Measurements from ENCODE around the gene ZNF281. TPM values are rescaled to one million over a fixed set of nuclear protein-coding genes. Genes with fewer than 3 reads are reported as not detected.

The ZNF281 gene
- total and polyA plus RNA-seq, 4 donors = 4.9 to 18.4 (median 13.1) TPM

DNA sequence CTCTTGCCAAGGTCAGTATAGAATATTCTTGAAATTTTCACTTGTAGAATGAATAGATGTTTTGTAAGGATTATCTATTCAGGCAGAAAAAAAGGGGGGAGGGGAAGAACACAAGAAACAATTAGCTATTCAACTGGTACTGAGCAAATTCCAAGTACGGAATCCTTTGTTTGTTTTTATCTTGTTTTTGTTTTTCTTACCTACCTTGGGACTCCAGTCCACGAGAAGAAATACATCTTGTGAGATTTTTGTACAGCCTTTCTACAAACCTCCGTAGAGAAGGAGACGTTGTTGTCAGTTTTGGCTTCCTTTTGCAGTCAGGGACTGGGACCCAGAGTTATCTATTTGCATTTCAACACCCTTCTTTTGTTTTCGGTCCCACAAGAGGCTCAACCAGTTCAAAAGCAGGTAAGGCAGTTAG is 36.0 kb downstream of the ZNF281 start:
- no peaks in the 10 kb centered on the region for H3K36me3 ChIP-seq (ENCODE audit: control insufficient read depth in 4 of 4, insufficient read depth in 3 of 4, low read depth in 1 of 4, low read length in 3 of 4)
- H3K4me3 ChIP-seq (ENCODE audit: low read depth in 1 of 3, low read length in 3 of 3) = no peak overlapping the region
- no peaks in the 10 kb centered on the region for H3K27me3 ChIP-seq (ENCODE audit: control insufficient read depth in 4 of 4, insufficient read depth in 4 of 4, low read length in 3 of 4)
- H3K9ac ChIP-seq (ENCODE audit: low read depth in 1 of 2, low read length in 2 of 2) = no peak overlapping the region
- H3K9me3 ChIP-seq (ENCODE audit: control insufficient read depth in 4 of 4, low read length in 3 of 4) = no peaks in the 10 kb centered on the region
- H3K4me1 ChIP-seq (ENCODE audit: control insufficient read depth in 4 of 4, insufficient read depth in 4 of 4, low read length in 3 of 4) = peaks cover 13 to 32% (median 22%) of the 10 kb centered on the region in 4 donors
- H3K27ac ChIP-seq (ENCODE audit: low read depth in 1 of 2, low read length in 2 of 2) = peak overlapping the region in 1 of 2 donors; percentile 5
- no peak for TF ChIP-seq FOXA2 (IDR thresholded peaks at IDR 0.05)
- no peak for TF ChIP-seq HNF4G (IDR thresholded peaks at IDR 0.05)
- TF ChIP-seq RAD21 (IDR thresholded peaks at IDR 0.05) = no peak
- DNase-seq (ENCODE audit: low spot score) = no peak
- 40% methylated on average over 5 of the region's 5 CpGs for WGBS

- Histone ChIP-seq H3K4me1 (ENCODE audit: control insufficient read depth in 4 of 4, insufficient read depth in 4 of 4, low read length in 3 of 4) (peaks cover 12 to 36% (median 23%) of the 10 kb centered on the region in 4 donors), H3K9me3 (ENCODE audit: control insufficient read depth in 4 of 4, low read length in 3 of 4) (no peaks in the 10 kb centered on the region), H3K27ac (ENCODE audit: low read depth in 1 of 2, low read length in 2 of 2) (peak overlapping the region; percentile 84 to 90), H3K36me3 (ENCODE audit: control insufficient read depth in 4 of 4, insufficient read depth in 3 of 4, low read depth in 1 of 4, low read length in 3 of 4) (no peaks in the 10 kb centered on the region), H3K27me3 (ENCODE audit: control insufficient read depth in 4 of 4, insufficient read depth in 4 of 4, low read length in 3 of 4) (no peaks in the 10 kb centered on the region), H3K9ac (ENCODE audit: low read depth in 1 of 2, low read length in 2 of 2) (peak overlapping the region in 1 of 2 donors; percentile 29), H3K4me3 (ENCODE audit: low read depth in 1 of 3, low read length in 3 of 3) (no peak overlapping the region)
- 35% methylated on average over 2 of the region's 2 CpGs for WGBS
- peak; percentile 19 for TF ChIP-seq FOXA2 (IDR thresholded peaks at IDR 0.05)
- TF ChIP-seq RXRA (IDR thresholded peaks at IDR 0.05) = peak in 1 of 2 donors; percentile 29
- TF ChIP-seq HNF4A (conservative IDR thresholded peaks at IDR 0.05) = peak in 1 of 2 donors; percentile 31
- no peak for TF ChIP-seq YY1 (IDR thresholded peaks at IDR 0.05)
- TF ChIP-seq RAD21 (IDR thresholded peaks at IDR 0.05) = peak in 1 of 2 donors; percentile 22
- no peak for TF ChIP-seq FOXA1 (IDR thresholded peaks at IDR 0.05)
- TF ChIP-seq, protein P1, sequence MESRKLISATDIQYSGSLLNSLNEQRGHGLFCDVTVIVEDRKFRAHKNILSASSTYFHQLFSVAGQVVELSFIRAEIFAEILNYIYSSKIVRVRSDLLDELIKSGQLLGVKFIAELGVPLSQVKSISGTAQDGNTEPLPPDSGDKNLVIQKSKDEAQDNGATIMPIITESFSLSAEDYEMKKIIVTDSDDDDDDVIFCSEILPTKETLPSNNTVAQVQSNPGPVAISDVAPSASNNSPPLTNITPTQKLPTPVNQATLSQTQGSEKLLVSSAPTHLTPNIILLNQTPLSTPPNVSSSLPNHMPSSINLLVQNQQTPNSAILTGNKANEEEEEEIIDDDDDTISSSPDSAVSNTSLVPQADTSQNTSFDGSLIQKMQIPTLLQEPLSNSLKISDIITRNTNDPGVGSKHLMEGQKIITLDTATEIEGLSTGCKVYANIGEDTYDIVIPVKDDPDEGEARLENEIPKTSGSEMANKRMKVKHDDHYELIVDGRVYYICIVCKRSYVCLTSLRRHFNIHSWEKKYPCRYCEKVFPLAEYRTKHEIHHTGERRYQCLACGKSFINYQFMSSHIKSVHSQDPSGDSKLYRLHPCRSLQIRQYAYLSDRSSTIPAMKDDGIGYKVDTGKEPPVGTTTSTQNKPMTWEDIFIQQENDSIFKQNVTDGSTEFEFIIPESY (IDR thresholded peaks at IDR 0.05) = no peak
- no peak for DNase-seq (ENCODE audit: low spot score)
Observed at GRCh38 chr1:200372885-200373181, 37.0 kb downstream of the ZNF281 start.

GRCh38 chr1:200372095-200372884 is 37.5 kb downstream of the ZNF281 start:
- Histone ChIP-seq H3K4me1 (ENCODE audit: control insufficient read depth in 4 of 4, insufficient read depth in 4 of 4, low read length in 3 of 4) (peaks cover 12 to 36% (median 23%) of the 10 kb centered on the region in 4 donors), H3K4me3 (ENCODE audit: low read depth in 1 of 3, low read length in 3 of 3) (no peak overlapping the region), H3K9ac (ENCODE audit: low read depth in 1 of 2, low read length in 2 of 2) (no peak overlapping the region), H3K9me3 (ENCODE audit: control insufficient read depth in 4 of 4, low read length in 3 of 4) (no peaks in the 10 kb centered on the region), H3K36me3 (ENCODE audit: control insufficient read depth in 4 of 4, insufficient read depth in 3 of 4, low read depth in 1 of 4, low read length in 3 of 4) (no peaks in the 10 kb centered on the region), H3K27me3 (ENCODE audit: control insufficient read depth in 4 of 4, insufficient read depth in 4 of 4, low read length in 3 of 4) (no peaks in the 10 kb centered on the region), H3K27ac (ENCODE audit: low read depth in 1 of 2, low read length in 2 of 2) (peak overlapping the region; percentile 84 to 90)
- WGBS = 75% methylated on average over 3 of the region's 3 CpGs
- DNase-seq (ENCODE audit: low spot score) = no peak
- TF ChIP-seq TAF1 (conservative IDR thresholded peaks at IDR 0.05) = no peak
- peak; percentile 99 for TF ChIP-seq FOXA1 (IDR thresholded peaks at IDR 0.05)
- peak in 1 of 2 donors; percentile 33 for TF ChIP-seq EGR1 (IDR thresholded peaks at IDR 0.05; ENCODE audit: low read depth in 2 of 2)
- TF ChIP-seq, protein P2, sequence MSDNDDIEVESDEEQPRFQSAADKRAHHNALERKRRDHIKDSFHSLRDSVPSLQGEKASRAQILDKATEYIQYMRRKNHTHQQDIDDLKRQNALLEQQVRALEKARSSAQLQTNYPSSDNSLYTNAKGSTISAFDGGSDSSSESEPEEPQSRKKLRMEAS (IDR thresholded peaks at IDR 0.05) = peak; percentile 53
- TF ChIP-seq ATF3 (IDR thresholded peaks at IDR 0.05) = peak; percentile 88
- TF ChIP-seq HNF4G (IDR thresholded peaks at IDR 0.05) = no peak
- TF ChIP-seq SP1 (IDR thresholded peaks at IDR 0.05) = peak; percentile 49
- peak; percentile 63 to 73 for TF ChIP-seq HNF4A (conservative IDR thresholded peaks at IDR 0.05)
- peak; percentile 50 to 73 for TF ChIP-seq RXRA (IDR thresholded peaks at IDR 0.05)
- peak in 1 of 2 donors; percentile 19 for TF ChIP-seq RAD21 (IDR thresholded peaks at IDR 0.05)
- TF ChIP-seq GABPA (IDR thresholded peaks at IDR 0.05 in 1 of 2, conservative IDR thresholded peaks at IDR 0.05 in 1 of 2) = no peak
- TF ChIP-seq, protein P3, sequence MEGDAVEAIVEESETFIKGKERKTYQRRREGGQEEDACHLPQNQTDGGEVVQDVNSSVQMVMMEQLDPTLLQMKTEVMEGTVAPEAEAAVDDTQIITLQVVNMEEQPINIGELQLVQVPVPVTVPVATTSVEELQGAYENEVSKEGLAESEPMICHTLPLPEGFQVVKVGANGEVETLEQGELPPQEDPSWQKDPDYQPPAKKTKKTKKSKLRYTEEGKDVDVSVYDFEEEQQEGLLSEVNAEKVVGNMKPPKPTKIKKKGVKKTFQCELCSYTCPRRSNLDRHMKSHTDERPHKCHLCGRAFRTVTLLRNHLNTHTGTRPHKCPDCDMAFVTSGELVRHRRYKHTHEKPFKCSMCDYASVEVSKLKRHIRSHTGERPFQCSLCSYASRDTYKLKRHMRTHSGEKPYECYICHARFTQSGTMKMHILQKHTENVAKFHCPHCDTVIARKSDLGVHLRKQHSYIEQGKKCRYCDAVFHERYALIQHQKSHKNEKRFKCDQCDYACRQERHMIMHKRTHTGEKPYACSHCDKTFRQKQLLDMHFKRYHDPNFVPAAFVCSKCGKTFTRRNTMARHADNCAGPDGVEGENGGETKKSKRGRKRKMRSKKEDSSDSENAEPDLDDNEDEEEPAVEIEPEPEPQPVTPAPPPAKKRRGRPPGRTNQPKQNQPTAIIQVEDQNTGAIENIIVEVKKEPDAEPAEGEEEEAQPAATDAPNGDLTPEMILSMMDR (IDR thresholded peaks at IDR 0.05; ENCODE audit: low read depth, low read length, missing input control) = no peak
- TF ChIP-seq, protein P4, sequence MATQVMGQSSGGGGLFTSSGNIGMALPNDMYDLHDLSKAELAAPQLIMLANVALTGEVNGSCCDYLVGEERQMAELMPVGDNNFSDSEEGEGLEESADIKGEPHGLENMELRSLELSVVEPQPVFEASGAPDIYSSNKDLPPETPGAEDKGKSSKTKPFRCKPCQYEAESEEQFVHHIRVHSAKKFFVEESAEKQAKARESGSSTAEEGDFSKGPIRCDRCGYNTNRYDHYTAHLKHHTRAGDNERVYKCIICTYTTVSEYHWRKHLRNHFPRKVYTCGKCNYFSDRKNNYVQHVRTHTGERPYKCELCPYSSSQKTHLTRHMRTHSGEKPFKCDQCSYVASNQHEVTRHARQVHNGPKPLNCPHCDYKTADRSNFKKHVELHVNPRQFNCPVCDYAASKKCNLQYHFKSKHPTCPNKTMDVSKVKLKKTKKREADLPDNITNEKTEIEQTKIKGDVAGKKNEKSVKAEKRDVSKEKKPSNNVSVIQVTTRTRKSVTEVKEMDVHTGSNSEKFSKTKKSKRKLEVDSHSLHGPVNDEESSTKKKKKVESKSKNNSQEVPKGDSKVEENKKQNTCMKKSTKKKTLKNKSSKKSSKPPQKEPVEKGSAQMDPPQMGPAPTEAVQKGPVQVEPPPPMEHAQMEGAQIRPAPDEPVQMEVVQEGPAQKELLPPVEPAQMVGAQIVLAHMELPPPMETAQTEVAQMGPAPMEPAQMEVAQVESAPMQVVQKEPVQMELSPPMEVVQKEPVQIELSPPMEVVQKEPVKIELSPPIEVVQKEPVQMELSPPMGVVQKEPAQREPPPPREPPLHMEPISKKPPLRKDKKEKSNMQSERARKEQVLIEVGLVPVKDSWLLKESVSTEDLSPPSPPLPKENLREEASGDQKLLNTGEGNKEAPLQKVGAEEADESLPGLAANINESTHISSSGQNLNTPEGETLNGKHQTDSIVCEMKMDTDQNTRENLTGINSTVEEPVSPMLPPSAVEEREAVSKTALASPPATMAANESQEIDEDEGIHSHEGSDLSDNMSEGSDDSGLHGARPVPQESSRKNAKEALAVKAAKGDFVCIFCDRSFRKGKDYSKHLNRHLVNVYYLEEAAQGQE (IDR thresholded peaks at IDR 0.05) = peak; percentile 33
- TF ChIP-seq YY1 (IDR thresholded peaks at IDR 0.05) = peak; percentile 34
- TF ChIP-seq, protein P1 (IDR thresholded peaks at IDR 0.05) = peak; percentile 74

All from liver (tissue), 9 donors.